Left renal cortex interstitium (tissue), 4 donors: ENCODE measurements around the gene PHF21B. TPM values are rescaled to one million over a fixed set of nuclear protein-coding genes. Genes with fewer than 3 reads are reported as not detected.
A peak's percentile ranks its signal among the peaks of the same experiment; 100 is the strongest.

Experiments
- DNase-seq, 4 donors: peaks; one replicate each; pipeline ENCODE4 v3.0.0-alpha.2; 2013; ENCODE audit warnings: low read depth in 4 of 4, low spot score in 2 of 4, missing footprints in 1 of 4
- polyA plus RNA-seq, 4 donors: library from polyadenylated mRNA; unstranded; fragments of 120-200 nt; gene quantifications; one replicate each; pipeline ENCODE4 v1.2.1, GENCODE V29; 2013; ENCODE audit not compliant: insufficient read length in 4 of 4

Gene PHF21B
- polyA plus RNA-seq, 4 donors = 3.6 to 8.9 (median 6.2) TPM

GRCh38 chr22:45019861-45020655 lies 10.3 kb upstream of the PHF21B start:
- DNase-seq = no peak

DNA sequence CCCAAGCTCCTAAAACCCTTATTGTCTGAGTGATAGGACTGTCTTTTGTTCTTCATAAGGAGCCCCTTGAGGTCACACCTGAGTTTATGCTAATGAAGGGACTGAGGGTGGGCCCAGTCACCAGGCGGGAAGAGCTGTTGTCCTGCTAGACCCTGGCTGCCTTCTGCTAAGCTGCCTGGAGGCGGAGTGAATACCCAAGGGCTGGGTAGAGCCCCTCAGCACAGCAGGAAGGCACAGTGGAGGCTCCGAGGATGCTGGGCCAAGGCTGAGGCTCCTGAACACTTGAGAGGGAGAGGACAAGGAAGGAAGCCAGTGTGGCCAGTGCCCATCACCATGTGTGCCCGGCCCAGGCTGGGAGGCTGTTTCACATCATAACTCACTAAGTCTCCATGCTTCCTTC lies 4.8 kb upstream of the PHF21B start:
- no peak for DNase-seq

DNA sequence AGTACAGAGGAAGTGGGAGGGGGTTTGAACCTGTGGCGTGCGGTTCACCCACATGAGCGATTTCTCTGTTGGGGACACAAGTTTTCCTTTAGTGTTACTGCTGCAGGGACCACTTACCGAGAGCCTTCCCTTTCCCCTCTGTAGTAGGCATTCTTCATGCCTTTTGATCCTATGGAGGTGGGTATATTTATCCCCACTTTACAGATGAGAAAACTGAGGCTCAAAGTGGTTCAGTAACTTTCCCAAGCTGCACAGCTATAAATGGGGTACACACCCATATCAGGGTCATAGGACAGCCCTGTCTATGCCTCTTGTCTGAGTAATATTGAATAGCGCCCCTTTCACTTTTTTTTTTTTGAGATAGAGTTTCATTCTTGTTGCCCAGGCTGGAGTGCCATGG lies 3.3 kb upstream of the PHF21B start:
- no peak for DNase-seq

DNA sequence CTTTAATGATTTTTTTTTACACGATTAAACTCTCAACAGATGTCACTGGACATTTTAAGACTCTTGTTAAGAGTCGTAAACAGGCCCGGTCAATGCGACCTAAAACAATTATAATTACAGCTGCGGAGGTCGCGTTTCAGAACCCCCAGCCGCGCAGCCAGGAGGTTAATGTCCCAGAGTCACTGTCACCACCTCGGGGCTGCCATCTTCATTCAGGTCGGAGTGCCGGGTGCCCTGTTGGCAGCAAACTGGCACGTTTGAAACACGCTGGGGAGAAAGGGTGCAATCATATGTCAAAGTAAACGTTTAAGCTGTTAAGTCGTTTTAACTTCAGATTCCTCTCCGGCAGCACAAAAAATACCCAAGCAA lies 711 bp upstream of the PHF21B start:
- DNase-seq = no peak

GRCh38 chr22:45008751-45009605 lies 827 bp downstream of the PHF21B start:
- DNase-seq = no peak

DNA sequence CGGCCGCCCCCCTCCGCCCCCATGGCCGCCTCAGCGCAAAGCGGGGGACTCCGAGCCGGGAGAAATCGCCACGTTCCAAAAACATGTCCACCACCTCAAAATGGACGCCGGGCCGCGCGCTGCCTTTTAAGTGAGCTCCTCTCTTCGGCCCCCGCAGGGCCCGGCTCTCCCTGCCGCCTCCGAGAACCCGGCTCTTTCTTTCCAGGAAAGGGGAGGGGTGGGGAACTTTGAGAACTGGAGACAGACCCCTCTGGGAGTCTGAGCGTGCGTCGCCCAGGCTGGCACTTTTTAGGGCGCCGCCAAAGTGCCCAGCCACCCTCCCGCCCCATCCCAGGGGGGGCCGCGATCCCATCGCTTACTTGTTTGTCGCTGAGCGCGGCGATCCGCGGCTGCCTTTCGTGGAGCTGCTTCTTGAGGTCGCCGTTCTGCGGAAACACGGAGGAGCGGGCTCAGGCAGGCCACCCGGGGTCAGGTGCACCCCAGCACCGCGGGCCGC lies 1.6 kb downstream of the PHF21B start:
- DNase-seq = no peak

- DNase-seq = peak in 1 of 4 donors; percentile 65
Observed at GRCh38 chr22:45007391-45008185, 2.2 kb downstream of the PHF21B start.

- peak in 1 of 4 donors; percentile 69 for DNase-seq
Observed at GRCh38 chr22:45006964-45007390, 2.8 kb downstream of the PHF21B start.

DNA sequence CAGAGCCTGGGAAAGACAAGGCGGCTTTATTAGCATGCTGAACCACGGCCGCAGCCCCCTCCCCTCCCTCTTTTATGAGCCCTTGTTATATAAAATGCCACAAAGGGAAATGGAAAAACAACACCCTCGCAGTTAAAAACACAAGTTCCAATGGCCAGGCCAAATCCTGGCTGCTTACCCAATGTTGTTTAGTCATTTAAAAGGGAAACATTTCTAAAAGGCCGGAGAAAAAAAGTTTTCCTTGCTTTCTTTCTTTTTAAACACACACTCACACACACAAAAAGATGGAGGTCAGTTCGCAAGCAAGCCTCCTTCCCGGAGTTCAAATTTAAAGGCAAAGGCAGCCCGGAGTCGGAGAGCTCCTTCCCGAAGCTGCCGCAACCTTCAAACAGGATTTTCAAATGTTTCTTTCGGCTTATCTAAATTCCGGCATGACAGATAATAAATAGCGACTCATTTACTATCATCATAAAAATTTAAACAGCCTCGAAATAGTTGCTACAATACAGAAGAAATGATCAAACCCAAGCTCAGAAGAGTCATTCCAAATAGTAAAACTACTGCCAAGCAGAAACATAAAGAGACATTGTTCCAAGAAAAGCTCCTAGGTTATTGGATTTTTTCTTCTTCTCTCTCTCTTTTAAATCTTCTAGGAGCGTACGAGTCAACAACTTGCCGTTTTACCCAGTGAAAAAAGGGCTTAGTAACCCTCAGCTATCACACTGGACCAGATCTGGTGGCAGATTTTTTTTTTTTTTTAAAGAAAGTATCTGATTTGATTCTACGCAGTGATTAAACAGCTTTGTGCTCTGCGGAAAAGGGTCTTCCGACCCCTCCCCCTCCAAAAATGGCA lies 3.5 kb downstream of the PHF21B start:
- DNase-seq = peak in 1 of 4 donors; percentile 39

DNA sequence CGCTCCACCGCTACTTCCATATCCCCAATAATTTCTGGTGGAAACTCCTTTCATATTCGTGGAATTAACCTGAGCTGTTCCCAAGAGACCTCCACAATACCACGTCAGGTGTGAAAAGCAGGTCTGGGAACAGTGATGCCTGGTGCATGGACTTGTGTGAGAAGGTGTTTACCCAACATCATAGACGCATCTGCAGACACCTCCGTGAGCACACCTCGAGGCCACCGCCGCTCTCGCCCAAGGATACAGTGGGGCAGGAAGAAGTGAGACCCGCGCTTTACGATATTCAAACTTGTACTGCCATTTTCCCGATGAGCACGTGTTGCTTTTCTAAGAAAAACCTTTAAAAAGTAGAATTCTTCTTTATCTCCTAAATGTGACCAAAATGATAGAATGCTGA lies 8.2 kb downstream of the PHF21B start:
- no peak for DNase-seq

DNA sequence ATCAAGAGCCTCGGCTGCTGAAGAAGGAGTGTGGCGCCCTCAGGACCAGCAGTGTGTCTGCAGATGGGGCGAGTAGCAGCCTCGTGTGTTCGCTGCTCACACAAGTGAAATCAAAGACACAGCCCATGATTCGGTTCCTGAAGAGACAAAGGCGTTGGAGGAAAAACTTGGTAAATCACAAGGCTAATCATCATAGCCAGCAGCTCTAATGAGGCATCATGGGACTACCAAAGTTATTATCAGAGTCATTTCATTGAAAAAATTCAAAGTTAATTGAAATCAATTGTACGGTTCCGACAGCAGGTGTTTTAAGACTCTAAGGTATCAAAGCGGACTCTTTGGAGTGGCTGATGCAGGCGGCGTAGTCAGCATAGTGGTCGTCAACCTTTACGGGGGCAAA lies 9.5 kb downstream of the PHF21B start:
- no peak for DNase-seq

DNA sequence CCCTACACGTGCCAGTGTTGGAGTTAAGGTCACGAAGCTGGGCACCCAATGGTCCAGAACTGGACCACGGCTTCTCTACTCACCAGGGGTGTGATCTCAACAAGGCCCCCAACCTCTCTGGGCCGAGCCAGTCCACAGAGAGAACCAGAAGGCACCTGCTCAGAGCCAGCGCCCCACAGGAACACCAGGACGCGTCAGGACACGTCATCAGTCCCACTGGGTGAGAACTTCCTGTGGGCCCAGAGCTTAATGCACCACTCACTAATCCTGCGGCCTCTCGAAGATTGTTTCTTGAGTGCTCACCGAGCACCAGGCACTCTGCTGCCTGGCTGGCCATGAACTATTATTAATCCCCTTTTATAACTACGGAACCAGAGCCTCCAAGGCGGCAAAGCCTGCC lies 10.1 kb downstream of the PHF21B start:
- DNase-seq = no peak

DNA sequence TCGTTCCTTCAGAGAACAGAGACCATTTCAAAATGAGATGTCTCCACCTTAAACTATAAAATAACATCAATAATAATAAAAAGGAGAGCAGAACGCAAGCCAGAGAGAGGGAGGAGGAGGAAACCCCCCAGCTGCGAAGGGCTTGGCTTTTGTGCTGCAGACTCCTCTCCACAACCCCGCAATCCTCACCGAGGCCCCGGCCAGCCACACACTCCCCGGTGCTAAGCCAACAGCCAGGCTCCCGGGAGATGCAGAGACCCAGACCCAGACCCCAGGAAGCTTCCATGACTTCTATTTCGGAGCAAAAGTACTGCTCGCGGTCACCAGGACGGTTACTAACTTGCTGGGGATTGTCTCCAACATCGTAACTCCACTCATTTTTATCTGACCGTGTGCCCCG lies 10.6 kb downstream of the PHF21B start:
- DNase-seq = no peak

DNA sequence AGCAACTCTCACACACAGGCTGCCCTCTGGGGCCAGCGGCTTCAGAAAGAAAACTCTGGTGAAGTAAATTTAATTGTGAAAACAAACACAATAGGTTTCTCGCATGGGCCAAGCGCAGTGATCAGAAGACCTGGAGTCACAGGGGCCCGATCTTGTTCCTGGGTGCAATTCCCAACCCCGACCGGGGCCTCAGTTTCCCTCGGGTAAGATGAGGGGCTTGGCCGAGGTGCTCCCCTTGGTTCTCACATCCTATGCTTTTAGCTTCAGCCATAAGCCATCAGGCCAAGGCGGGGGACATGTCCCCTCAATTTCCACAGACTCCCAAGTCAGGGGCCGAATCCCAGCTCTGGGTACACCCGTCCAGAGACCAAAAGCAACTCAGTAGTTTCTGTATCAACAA lies 11.5 kb downstream of the PHF21B start:
- DNase-seq = no peak

DNA sequence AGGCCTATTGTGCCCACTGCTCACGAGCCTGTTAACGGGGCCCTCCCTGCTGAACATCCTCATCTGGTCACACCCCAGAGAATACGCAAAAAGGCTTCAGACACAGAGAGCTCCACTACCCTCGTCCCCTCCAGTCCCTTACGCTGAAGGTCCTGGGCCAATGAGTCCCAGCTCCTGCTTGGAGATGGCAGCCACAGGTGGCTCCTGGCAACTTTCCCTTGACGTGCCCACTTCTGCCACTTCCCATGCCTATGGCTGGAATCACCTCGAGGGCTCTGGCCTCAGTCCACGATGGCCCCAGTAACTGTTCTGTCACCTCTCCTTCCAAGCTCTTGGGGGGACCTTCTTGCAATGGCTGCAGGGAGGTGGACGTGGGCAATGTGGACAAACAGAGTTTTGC lies 12.7 kb downstream of the PHF21B start:
- DNase-seq = no peak

- DNase-seq = no peak
Observed at GRCh38 chr22:44996648-44997047, 13.2 kb downstream of the PHF21B start.

DNA sequence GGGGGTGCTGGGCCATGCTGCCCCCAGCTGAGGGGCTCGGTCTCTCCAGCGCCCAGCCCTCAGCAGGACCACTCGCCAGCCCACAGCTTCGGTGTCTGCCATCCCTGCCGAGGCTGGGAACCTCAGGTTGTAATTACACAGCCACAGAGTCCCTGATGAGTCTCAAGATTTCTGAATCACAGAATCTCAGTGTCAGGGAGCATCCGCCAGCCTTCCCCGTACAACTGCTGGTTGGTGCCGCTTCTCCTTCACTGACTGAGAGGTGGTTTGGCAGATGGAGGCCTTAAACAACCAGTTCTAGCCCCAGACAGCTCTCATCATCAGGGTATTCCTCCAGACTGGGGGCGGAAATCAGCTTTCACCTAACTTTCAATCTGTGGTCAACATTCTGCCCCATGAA lies 13.7 kb downstream of the PHF21B start:
- no peak for DNase-seq

GRCh38 chr22:44995715-44996114 lies 14.1 kb downstream of the PHF21B start:
- no peak for DNase-seq

- peak in 1 of 4 donors; percentile 25 for DNase-seq
Observed at GRCh38 chr22:44995105-44995514, 14.7 kb downstream of the PHF21B start.
